ENCODE data around the gene ABHD10.

DNA sequence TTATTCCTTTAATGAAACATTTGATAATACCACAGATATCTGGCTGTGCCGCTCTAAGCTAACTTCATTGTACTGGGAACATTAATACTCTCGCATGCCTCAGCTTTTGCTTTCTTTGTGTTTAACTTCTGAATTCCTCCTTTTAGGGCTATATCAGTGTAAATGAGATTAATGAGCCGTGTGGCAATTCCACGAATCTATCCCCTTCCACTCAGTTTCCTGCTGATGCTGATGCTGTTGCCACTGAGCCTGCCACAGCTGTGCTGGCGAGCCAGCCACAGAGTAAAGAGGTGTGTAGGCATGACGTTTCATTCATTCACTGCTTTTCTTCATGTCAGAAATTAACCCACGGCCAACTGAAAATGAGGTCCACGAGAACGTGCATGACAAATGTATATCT is 30.0 kb upstream of the ABHD10 start:
- no peak for TF ChIP-seq CTCF (conservative IDR thresholded peaks at IDR 0.05)
- no peak for TF ChIP-seq EZH2 (IDR thresholded peaks at IDR 0.05; ENCODE audit: low read depth)
